Nephron (organoid): ENCODE data around the gene MYO1B.

Experiments
- H3K27ac Mint-ChIP-seq, 3 experiments: 2 replicates each; pipeline ENCODE4 v1.8.0; 2020; ENCODE audit warnings: mixed read lengths in 3 of 3, mild to moderate bottlenecking in 2 of 3, moderate library complexity in 1 of 3
- H3K27me3 Mint-ChIP-seq: 2 replicates; pipeline ENCODE4 v1.8.0; 2021; ENCODE audit warnings: low read depth, mild to moderate bottlenecking, moderate library complexity, mixed read lengths
- H3K36me3 Mint-ChIP-seq: 2 replicates; pipeline ENCODE4 v1.8.0; 2020; ENCODE audit warnings: low read depth, mixed read lengths
- H3K4me1 Mint-ChIP-seq: 2 replicates; pipeline ENCODE4 v1.8.0; 2020; ENCODE audit warnings: mixed read lengths
- H3K4me3 Mint-ChIP-seq, 3 experiments: 2 replicates each; pipeline ENCODE4 v1.8.0; 2020; ENCODE audit warnings: mild to moderate bottlenecking in 3 of 3, mixed read lengths in 3 of 3, moderate library complexity in 2 of 3
- H3K9me3 Mint-ChIP-seq: 2 replicates; pipeline ENCODE4 v1.8.0; 2020; ENCODE audit warnings: mixed read lengths
- CTCF ChIP-seq, 3 experiments: fragments of 200-600 bp; sonication (generic); IDR thresholded peaks; one replicate each; pipeline ENCODE4 v1.5.0; 2021; ENCODE audit warnings: antibody characterized with exemption in 3 of 3; ENCODE audit not compliant: unreplicated experiment in 3 of 3

The MYO1B gene

GRCh38 chr2:191250986-191251385, 5.8 kb downstream of the MYO1B start:
- Mint-ChIP-seq H3K27me3 (no peaks in the 10 kb centered on the region), H3K27ac (no peak overlapping the region), H3K36me3 (peaks cover 3% of the 10 kb centered on the region), H3K9me3 (no peaks in the 10 kb centered on the region), H3K4me1 (peaks cover 63% of the 10 kb centered on the region), H3K4me3 (no peak overlapping the region)
- TF ChIP-seq CTCF (IDR thresholded peaks at IDR 0.05; ENCODE audit: unreplicated experiment in 3 of 3): no peak

GRCh38 chr2:191252699-191253098, 7.5 kb downstream of the MYO1B start:
- H3K27ac Mint-ChIP-seq: no peak overlapping the region
- peaks cover 55% of the 10 kb centered on the region for H3K4me1 Mint-ChIP-seq
- no peaks in the 10 kb centered on the region for H3K9me3 Mint-ChIP-seq
- no peaks in the 10 kb centered on the region for H3K27me3 Mint-ChIP-seq
- no peak overlapping the region for H3K4me3 Mint-ChIP-seq
- TF ChIP-seq CTCF (IDR thresholded peaks at IDR 0.05; ENCODE audit: unreplicated experiment in 3 of 3): no peak
- H3K36me3 Mint-ChIP-seq: peaks cover 3% of the 10 kb centered on the region

GRCh38 chr2:191253476-191253875, 8.3 kb downstream of the MYO1B start:
- no peak for TF ChIP-seq CTCF (IDR thresholded peaks at IDR 0.05; ENCODE audit: unreplicated experiment in 3 of 3)
- Mint-ChIP-seq H3K36me3 (peaks cover 3% of the 10 kb centered on the region), H3K9me3 (no peaks in the 10 kb centered on the region), H3K4me1 (peaks cover 59% of the 10 kb centered on the region), H3K27ac (no peak overlapping the region), H3K4me3 (no peak overlapping the region), H3K27me3 (no peaks in the 10 kb centered on the region)

GRCh38 chr2:191255271-191255670, 10.1 kb downstream of the MYO1B start:
- TF ChIP-seq CTCF (IDR thresholded peaks at IDR 0.05; ENCODE audit: unreplicated experiment in 3 of 3): no peak
- no peaks in the 10 kb centered on the region for H3K36me3 Mint-ChIP-seq
- H3K27ac Mint-ChIP-seq: no peak overlapping the region
- H3K4me3 Mint-ChIP-seq: no peak overlapping the region
- H3K9me3 Mint-ChIP-seq: no peaks in the 10 kb centered on the region
- peaks cover 56% of the 10 kb centered on the region for H3K4me1 Mint-ChIP-seq
- H3K27me3 Mint-ChIP-seq: no peaks in the 10 kb centered on the region

- H3K4me1 Mint-ChIP-seq: peaks cover 54% of the 10 kb centered on the region
- no peaks in the 10 kb centered on the region for H3K9me3 Mint-ChIP-seq
- no peaks in the 10 kb centered on the region for H3K27me3 Mint-ChIP-seq
- no peak for TF ChIP-seq CTCF (IDR thresholded peaks at IDR 0.05; ENCODE audit: unreplicated experiment in 3 of 3)
- no peaks in the 10 kb centered on the region for H3K36me3 Mint-ChIP-seq
- no peak overlapping the region for H3K4me3 Mint-ChIP-seq
- H3K27ac Mint-ChIP-seq: peak overlapping the region in 1 of 3 experiments; percentile 22
Observed at GRCh38 chr2:191255756-191256312, 10.6 kb downstream of the MYO1B start.

- Mint-ChIP-seq H3K9me3 (no peaks in the 10 kb centered on the region), H3K27ac (no peak overlapping the region), H3K27me3 (no peaks in the 10 kb centered on the region), H3K36me3 (no peaks in the 10 kb centered on the region), H3K4me1 (peaks cover 45% of the 10 kb centered on the region), H3K4me3 (no peak overlapping the region)
- no peak for TF ChIP-seq CTCF (IDR thresholded peaks at IDR 0.05; ENCODE audit: unreplicated experiment in 3 of 3)
Observed at GRCh38 chr2:191257934-191258333, 12.7 kb downstream of the MYO1B start.
